ENCODE measurements around the gene RPL27A.

DNA sequence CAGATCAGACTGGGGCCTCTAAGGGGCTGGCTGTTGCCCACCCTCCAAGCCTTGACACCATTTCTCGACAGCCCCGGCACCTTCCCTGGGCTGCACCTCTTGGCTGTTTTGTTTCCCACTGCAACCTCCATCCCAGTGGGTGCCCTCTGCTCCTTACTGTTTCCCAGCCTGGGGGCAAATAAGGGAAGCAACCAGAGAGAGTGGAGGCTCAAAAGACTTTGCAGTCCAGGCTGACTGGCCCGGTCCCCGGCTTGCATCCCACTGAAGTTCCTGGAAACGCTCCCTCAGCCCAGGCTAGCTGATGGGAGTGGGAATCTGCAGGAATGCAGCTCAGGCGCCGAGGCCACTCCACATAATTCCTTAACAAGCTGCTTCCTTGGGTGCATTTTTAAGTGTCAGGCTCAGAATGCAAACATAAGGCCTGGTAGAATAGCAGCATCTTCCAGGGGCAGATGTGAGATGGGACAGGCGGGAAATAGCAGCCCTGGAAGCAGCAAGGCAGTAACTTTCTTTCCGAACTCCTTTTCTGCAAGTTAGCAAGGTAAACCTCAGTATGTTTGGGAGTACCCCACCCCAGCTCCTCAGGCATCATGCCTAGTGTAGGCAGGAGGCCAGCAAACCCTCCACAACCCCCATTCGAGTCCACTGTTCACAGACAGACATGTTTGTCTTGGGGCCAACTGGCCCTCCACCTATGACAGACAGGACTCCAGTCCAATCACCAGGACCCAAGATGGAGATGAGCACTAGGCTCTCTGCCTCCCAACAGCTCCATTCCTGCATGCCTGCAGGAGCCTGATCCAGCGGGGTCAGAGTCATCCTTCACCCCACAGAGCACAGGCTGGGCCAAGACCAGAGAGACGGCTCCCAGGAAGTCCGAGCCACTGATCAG, 39.3 kb downstream of the RPL27A start:
- TF ChIP-seq RFX5 (IDR thresholded peaks at IDR 0.05; ENCODE audit: borderline replicate concordance, low read depth, low read length) (no peak), GABPA (IDR thresholded peaks at IDR 0.05; ENCODE audit: borderline replicate concordance, insufficient read depth, low read length) (no peak), HDAC2 (IDR thresholded peaks at IDR 0.05; ENCODE audit: borderline replicate concordance in 1 of 2, low read depth in 2 of 2, low read length in 2 of 2) (no peak), SIX5 (IDR thresholded peaks at IDR 0.05; ENCODE audit: low read depth, low read length) (no peak), KDM1A (IDR thresholded peaks at IDR 0.05; ENCODE audit: borderline replicate concordance, low read length) (no peak), TCF12 (IDR thresholded peaks at IDR 0.05; ENCODE audit: low read depth, low read length) (no peak), POLR2A (IDR thresholded peaks at IDR 0.05; ENCODE audit: control extremely low read depth in 1 of 2, low read depth in 2 of 2, low read length in 2 of 2) (no peak)

Data from H1 (cell line).